ENCODE measurements around the gene ALS2CL. TPM values are rescaled to one million over a fixed set of nuclear protein-coding genes. Genes with fewer than 3 reads are reported as not detected.

ALS2CL gene
- total RNA-seq, 1 donor from 2014 or later = 13.5 TPM

DNA sequence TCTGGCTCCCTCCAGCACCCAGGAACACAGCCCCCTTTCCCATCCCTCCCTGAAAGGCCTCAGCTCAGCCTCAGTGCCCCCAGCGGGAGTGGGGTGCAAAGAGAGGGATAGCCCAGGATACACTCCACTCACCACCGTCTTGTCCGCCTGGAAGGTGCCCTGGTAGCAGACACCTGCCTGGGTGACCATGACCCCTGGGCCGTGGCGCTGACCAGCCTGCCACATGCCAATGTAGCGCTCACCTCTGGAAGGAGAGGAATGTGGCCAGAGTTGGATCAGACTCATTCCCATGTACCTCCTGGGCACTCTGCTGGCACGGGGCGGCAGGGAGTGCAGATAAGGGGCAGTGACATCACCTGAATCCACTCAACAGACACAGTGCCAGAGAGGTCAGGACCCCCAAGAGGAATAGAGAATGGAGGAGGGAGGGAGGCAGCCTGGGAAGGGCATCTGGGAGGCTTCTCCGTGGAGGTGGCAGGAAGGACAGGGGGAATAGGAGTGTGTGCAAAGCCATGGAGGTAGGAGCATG, 13.1 kb downstream of the ALS2CL start:
- no peak for DNase-seq (ENCODE audit: extremely low read depth, low read depth, low spot score)

DNA sequence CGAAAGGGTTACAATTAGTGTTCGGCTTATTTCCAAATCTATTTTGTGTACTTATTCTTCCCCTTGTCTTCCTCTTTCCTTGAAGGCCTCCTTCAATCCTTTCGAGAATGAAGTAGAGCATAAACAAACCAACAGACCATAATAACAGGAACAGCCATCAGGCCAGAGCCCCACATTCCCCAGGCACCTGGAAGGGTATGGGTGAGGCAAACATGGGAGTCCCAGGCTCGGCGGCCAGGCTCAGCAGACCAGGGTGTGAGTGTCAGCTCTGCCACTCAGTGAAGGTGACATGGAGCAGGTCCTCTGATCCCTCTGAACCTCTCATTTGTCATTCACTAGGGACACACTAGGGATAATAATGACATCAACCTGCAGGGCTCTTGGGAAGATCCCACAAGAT, 13.8 kb downstream of the ALS2CL start:
- DNase-seq (ENCODE audit: extremely low read depth, low read depth, low spot score) = no peak

DNA sequence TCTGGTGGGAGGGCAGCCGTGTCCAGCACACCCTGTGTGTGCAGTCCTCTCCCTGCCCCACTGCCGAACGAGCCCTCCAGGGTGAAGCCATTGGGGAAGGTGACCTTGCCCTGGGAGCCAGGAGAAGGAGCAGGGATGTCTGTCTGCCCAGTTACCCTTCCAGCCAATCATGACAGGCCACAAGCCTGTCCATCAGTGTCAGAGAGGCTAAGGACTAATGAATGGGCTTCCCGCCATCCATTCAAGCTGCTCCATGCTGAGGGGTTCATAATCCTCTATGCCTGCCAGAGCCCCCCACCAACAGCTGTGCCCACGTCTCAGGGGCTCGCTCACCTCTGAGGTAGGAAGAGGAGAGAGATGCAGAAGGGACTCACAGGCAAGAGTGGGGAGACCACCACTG, 15.2 kb downstream of the ALS2CL start:
- DNase-seq (ENCODE audit: extremely low read depth, low read depth, low spot score) = no peak

DNA sequence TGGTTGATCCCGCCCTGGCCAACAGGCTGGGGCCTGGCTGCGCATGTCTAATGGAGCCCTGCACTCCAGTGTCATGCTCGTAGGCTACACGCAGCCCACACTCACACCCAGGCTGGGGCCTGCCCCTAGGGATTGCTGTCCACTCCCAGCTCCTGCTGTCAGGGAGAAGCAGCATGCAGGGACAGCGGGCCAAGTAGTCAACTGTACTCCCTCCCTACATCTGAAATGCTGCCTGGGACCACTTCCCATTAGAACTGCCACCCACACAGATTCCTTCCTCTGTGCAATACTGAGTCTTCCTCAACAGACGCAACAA, 16.1 kb downstream of the ALS2CL start:
- DNase-seq (ENCODE audit: extremely low read depth, low read depth, low spot score) = no peak

DNA sequence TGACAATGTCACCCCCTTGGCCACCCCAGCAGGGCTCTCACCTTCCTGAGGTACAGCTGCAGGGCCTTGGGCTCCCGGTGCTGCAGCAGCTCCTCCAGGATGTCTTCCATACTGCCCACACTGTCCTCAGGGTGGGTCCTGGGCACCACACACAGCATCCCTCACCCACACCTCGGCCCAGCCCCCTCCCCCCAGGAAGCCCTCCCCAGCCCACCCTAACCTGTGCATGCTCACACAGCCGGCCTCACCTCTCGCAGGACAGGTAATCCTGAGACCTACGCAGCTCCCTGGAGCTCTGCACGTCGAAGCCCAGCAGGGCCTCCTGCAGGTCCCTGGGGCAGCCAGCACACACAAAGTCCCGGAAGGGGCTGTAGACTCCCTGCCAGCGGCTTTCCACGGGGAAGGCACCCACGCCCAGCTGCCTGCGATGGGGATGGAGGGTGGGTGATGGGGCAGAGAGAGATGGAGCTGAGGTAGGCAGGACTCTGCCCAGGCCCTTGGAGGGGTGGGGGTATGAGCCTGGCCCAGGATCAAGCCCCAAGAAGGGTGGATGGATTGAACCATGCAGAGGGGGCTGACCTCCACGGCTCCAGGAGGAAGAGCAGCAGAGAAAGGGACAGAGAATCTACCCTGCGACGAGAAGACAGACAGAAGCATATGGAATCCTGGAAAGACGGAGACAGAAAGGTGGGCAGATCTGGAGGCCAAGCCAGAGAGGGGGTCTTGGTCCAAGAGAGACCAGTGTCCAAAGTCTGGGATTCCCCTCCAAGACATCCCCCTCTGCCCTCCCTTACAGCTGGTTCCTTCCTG, 16.7 kb downstream of the ALS2CL start:
- no peak for DNase-seq (ENCODE audit: extremely low read depth, low read depth, low spot score)

DNA sequence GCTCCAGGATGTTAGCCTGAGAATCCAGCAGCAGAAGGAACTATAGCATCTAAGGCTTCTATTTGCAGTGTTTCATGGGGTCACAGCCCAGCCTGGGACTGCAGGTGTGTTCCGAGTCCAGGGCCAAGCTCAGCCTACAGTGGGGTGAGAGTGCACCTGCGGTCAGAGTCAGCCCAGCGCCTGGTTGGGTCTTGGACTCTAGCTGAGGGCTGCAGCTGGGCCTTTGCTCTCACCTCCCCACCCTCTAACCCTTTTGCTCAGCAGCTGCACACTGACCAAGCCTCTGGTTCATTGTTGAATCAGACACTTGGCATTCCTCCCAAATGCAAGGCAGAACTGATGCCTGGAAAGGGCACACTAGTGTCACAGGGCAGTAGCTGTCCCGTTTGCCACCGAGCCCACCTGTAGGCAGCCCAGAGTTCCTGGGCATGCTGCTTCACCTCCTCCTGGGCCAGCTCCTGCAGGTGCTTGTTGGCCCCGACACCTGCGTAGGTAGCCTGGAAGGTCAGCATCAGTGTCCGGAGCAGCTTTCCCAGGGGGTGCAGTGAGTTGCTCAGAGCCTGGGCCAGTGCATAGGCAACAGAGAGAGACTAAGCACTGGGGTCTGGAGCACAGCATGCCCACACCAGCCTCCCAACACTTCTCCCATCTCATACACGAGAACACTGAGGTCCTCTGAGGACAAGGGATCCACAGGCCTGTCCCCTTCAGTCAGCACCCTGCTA, 17.5 kb downstream of the ALS2CL start:
- no peak for DNase-seq (ENCODE audit: extremely low read depth, low read depth, low spot score)

DNA sequence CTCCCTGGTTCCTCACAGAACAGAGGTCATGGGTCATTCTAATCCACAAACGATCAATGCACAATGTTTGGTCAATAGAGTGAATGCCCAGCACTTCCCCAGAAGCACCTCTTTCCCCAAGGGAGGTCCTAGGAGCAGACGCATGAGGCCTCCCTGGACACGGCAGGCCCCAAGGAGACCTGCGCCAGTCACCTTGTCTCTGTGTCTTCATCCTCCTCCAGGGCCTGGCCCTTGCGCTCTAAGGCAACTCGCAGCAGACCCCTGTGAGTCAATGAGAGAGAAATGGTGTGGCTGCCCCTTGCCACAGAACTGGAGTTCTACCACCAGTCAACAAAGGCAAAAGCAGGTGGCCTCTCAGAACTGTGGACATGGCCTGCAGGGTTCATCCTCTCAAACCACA, 18.1 kb downstream of the ALS2CL start:
- DNase-seq (ENCODE audit: extremely low read depth, low read depth, low spot score) = no peak

DNA sequence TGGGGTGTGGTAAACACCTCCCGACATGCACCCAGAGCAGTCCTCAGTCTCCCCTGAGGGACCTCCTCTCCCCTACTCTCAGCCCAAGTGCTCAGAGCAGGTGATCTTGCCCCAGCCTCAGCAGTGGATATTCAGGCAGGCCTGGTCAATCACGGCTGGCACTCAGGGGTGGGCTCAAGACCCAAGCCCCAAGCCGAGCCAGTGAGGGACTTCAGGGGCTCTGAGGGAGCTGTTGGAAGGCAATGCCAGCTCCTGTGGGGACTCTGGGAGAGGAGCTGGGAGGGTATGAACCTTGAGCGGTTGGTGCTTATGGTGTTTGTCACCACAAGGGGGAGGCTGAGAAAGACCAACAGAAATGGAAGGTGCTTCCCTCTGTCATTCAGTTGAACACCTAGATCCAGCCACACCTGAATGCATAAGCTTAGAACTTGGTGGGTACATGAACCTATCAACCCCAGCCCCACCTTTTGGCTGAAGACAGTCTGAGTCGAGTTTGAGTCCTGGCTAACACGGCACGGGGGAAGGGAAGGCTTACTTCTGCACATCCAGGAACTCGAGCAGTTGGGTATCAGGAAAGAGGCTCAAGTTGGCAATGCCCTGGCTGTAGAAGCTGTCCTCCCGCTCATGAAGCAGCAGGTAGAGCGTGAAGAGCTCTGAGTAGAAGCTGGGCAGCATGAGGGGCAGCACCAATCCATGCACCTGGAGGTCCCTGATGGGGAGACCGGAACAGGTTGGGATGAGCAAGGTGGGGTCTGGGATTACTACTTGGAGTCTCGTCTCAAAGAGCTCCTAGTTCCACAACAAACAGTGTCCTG, 19.2 kb downstream of the ALS2CL start:
- DNase-seq (ENCODE audit: extremely low read depth, low read depth, low spot score) = no peak

DNA sequence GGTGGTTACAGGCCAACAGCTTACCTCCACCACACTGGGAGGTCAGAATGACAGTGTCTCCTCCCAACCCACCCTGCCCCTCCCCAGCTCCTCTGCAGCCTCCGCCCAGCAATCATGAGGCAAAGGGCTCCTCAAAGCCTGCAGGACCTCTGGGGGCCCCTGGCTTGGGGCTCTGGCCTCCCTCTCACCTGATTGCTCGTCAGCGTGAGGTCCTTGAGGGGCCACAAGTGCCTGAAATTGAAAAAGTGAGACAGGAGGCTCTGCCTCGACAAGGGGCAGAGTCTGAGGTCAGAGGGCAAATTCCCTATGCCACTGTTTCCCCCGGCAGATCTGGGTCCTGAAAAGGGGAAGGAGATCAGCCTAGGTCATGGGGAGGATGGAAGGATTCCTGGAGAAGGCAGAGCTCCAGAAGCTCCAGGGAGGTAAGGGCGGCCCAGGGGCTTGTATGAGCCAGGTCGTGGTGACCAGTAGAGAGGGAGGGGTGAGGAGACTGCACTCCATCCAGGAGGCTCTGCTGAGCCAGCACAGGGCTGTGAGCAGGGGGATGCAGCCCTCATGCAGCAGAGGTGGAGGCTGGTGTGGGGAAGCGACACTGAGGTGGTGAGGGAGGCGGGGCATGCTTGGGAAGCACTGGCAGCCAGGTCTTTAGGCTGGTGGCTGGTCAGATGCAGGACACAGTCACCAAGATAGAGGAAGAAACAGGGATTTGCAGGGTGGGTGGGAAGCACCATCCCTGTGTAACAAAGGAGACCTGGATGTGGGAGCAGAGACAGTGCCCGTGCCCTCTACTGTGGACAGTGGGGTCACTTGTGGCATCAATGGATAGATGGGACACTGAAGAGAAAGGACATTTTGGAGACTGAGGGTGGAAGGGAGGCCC, 20.1 kb downstream of the ALS2CL start:
- no peak for DNase-seq (ENCODE audit: extremely low read depth, low read depth, low spot score)

DNA sequence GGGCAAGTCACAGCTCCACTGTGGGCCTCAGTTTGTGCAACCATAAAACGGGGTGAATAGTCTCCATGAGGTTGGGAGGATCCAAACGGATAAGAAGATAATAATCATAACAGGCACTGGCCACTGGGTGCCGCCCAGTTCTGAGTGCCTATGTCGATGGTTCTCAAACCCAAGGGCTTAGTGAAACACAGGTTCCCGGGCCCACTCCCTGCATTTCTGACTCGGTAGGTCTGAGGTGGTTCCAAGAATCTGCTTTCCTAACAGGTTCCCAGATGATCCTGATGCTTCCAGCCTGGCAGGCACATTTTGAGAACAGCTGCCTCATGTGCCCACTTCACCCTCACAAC, 21.2 kb downstream of the ALS2CL start:
- DNase-seq (ENCODE audit: extremely low read depth, low read depth, low spot score) = no peak

DNA sequence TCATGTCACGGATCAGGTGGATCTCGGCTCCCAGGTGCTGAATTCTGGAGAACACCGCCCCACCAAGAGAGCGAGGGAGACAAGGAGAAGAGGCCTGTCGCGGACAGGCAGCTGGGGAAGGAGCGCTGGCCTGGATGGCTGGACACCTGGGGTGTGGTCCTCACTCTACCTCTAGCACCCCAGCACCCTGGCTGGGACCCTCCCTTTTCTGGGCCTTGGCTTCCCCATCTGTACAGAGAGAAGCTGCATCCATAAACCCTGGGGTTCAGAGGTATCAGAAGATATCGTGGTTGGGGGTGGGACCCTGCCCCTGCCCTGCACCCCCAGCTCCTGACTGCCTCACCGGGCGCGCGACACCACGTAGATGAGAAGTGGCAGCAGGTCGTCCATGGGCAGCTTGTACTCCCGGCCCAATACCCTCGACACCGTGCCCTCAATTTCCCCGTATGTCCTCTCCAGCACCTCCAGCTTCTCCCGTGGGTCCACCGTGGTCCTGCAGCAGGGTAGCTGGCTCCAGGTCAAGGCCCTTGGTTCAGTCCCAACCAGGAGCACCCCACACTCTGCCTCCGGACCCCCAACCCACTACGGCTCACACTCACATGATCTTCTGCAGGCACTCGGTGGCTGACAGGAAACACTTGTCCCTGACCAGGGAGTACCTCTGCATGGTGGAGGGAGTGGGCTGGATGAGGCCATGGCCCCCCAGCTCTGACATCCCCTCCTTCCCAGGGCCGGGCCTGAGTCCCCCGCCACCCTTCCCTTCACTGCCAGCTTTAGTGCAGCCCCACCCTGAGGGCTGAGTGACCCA, 21.7 kb downstream of the ALS2CL start:
- DNase-seq (ENCODE audit: extremely low read depth, low read depth, low spot score) = no peak

DNA sequence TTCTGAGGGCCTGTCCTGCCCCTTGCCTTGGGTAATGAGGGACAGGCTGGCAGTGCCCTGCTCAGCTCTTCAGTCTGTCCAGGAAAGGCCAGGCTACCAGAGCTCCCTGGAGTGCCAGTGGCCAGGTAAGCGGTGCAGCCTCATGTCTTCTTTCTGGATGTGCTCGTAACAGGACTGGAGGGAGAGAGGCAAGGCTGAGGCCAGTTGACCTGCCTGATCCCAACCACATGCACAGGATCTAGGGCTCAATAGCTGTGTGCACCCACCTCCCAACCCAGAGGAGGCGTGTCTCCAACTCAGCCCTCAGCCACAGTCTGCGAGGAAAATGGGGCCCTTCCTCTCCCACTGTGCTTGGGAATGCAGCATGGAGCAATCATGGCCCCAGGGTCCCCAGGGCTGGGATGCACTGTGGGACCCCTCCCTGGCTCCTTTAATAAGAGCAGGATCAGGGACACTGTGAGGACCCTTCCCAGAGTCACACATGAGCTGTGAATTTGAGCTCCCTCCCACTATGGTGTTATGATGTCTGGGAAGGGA, 22.5 kb downstream of the ALS2CL start:
- DNase-seq (ENCODE audit: extremely low read depth, low read depth, low spot score) = no peak

DNA sequence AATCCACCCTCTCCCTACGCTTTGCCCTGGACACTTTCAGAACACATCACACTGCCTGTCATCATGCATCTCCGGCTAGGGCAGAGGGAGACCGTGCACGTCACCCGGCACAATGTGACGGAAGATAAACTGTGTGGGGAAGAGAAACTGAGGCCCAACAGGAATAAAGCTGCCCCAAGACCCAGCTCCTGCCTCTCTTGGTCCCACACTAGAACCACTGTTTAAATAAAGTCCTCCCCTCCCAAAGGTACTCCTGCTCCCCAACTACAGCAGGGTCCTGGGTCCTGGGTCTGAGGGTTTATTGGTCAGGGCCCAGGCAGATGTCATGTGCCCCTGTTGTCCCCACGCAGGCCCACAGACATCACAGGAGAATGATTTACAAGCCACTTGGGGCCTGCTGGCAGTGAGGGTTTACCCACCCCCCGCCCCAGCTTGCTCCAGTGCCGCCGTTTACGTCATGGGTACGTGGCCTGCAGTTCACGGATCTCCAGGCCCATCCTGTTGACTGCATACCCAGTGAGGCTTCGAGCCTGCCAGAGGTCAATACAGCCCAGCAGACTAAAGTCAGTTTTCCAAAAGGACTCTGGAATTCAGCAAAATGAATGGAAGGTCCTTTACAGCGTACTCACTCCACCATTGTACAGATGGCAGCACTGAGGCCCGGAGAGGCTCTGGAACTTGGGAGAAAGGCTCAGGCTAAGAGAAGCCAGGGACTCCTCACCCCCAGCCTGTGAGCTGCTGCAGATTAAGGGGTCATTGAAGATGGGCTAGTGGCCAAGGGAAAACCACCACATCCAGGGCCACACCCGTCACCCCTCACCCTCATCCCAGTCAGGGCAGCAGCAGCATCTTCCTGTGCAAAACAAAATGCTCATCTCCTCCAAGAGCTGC, 23.2 kb downstream of the ALS2CL start:
- no peak for DNase-seq (ENCODE audit: extremely low read depth, low read depth, low spot score)

DNA sequence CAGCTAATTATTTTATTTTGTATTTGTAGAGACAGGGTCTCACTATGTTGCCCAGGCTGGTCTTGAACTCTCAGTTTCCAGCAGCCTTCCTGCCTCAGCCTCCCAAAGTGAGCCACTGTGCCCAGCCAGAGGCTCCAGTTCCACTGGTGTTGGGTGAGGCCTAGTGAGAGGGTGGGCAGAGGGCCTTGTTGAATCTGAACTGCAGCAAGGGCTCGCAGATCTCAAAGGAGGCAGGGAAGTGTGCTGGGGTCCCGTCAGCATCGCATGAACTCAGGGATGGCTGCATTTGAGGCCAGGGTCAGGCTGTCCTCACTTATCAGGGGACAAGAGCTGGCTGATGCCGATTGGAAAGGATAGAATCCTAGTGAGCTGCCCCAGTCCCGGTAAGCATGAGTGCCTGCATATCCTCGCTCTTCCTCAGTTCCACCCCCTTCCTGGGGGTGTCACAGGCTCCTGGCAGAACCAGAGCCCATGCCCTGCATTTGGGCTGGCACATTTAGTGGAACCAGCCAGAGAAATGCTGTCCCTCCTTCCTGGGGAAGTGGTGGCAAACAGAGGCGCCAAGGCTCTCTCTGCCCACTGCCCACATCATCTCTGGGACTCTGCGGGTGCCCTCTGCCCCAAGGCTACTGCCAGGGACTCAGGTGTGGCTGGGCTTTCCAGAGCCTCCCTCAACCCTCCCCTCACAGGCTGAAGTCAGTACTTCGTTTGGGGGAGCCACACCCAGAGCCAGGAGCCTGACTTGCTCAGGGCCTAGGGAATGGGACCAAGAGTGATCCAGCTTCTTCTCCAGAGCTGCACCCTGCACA, 24.1 kb downstream of the ALS2CL start:
- DNase-seq (ENCODE audit: extremely low read depth, low read depth, low spot score) = no peak

DNA sequence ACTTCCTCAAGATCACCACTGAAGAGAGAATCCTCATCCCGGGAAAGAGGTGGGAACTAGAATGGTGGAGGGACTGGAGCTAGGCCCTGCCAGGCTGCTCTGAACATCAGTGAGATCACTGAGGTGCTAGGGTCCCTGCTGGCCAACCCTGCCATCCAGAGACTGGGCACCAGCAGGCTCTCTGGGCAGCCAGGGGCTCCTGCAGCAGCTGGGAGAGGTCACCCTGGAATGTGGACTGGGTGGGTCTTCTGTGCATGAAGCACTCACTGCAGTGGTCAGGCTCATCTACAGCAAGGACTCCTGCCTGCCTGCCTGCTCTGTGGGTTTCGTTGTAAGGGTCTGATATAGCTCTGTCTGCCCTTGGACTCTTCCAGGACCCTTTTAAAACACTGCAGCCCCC, 24.9 kb downstream of the ALS2CL start:
- no peak for DNase-seq (ENCODE audit: extremely low read depth, low read depth, low spot score)

DNA sequence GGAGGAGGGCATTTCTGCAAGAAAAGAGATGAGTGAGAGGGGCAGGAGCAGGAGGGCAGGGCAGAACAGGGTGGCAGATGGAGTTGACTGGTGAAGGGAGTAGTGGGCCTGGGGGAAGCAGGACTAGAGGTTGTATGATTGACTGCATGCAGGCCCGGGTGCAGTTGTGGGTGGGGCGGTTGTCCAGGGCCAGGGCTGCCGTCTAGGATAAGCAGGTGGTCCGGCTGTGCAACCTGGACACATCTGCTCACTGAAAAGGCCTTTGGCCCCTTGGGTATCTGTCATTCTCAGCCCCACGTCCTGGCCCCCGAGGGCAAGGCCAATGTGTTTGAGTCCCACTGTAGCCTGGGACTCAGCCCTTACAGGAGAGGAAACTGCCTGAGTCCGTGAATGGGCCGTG, 25.4 kb downstream of the ALS2CL start:
- no peak for DNase-seq (ENCODE audit: extremely low read depth, low read depth, low spot score)

DNA sequence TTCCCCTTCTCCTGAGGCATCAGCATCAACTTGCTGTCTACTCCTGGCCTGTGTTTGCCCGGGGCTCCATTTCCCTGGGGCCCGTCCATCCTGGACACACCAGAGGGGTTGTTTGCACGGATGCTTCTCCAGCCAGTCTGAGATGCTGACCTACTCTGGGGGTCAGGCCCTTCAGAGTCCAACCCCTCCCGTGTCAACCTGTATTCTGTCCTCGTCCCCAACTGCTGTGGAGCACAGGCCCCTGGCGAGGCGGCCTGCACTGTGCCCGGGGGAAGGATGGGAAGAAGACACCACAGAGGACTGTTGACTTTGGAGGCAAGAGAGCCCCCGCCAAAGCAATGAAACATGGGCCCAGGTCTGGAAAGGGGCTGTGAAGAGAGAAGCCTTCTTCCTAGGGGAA, 25.8 kb downstream of the ALS2CL start:
- no peak for DNase-seq (ENCODE audit: extremely low read depth, low read depth, low spot score)
